AG20443 (cell line): ENCODE data around the gene CARS2.
"Not testable (repeated sequence)": the region's sequence is repeated elsewhere in the genome, so short reads cannot be mapped to it uniquely, and the experiment has no call there.

ENCODE experiments used
- DNase-seq: peaks from one replicate; pipeline ENCODE4 v3.0.0; 2012; ENCODE audit warnings: low spot score, mixed read lengths

CARS2 gene

GRCh38 chr13:110637275-110637674 lies 68.6 kb downstream of the CARS2 start:
- DNase-seq = no peak

GRCh38 chr13:110636701-110637201 lies 69.2 kb downstream of the CARS2 start:
- no peak for DNase-seq

GRCh38 chr13:110636053-110636475 lies 69.9 kb downstream of the CARS2 start:
- DNase-seq = no peak

GRCh38 chr13:110635405-110636002 lies 70.4 kb downstream of the CARS2 start:
- DNase-seq = no peak

- DNase-seq = peak; percentile 41
Observed at GRCh38 chr13:110634558-110634957, 71.4 kb downstream of the CARS2 start.

GRCh38 chr13:110633776-110634175 lies 72.1 kb downstream of the CARS2 start:
- no peak for DNase-seq

GRCh38 chr13:110632255-110632654 lies 73.7 kb downstream of the CARS2 start:
- DNase-seq = not testable (repeated sequence)

- DNase-seq = no peak
Observed at GRCh38 chr13:110630566-110631119, 75.3 kb downstream of the CARS2 start.

- DNase-seq = no peak
Observed at GRCh38 chr13:110629735-110630134, 76.2 kb downstream of the CARS2 start.

- no peak for DNase-seq
Observed at GRCh38 chr13:110628952-110629701, 76.8 kb downstream of the CARS2 start.

GRCh38 chr13:110628477-110628793 lies 77.5 kb downstream of the CARS2 start:
- DNase-seq = no peak

- DNase-seq = no peak
Observed at GRCh38 chr13:110627761-110628476, 78.0 kb downstream of the CARS2 start.

- DNase-seq = no peak
Observed at GRCh38 chr13:110627351-110627750, 78.6 kb downstream of the CARS2 start.

GRCh38 chr13:110626521-110626920 lies 79.4 kb downstream of the CARS2 start:
- DNase-seq = no peak

- no peak for DNase-seq
Observed at GRCh38 chr13:110625771-110626321, 80.1 kb downstream of the CARS2 start.

- no peak for DNase-seq
Observed at GRCh38 chr13:110624766-110625756, 80.9 kb downstream of the CARS2 start.

- DNase-seq = no peak
Observed at GRCh38 chr13:110620596-110620995, 85.3 kb downstream of the CARS2 start.

- no peak for DNase-seq
Observed at GRCh38 chr13:110618780-110619179, 87.1 kb downstream of the CARS2 start.

- no peak for DNase-seq
Observed at GRCh38 chr13:110618167-110618566, 87.7 kb downstream of the CARS2 start.

GRCh38 chr13:110617321-110618072 lies 88.4 kb downstream of the CARS2 start:
- DNase-seq = peak; percentile 50
